HG03354 (cell line): ENCODE measurements around the gene RAPGEF2.
A peak's percentile ranks its signal among the peaks of the same experiment; 100 is the strongest.

Experiments used
- ATAC-seq: cut with Tn5 transposase; IDR thresholded peaks from one replicate; pipeline ENCODE4 v1.9.1; 2021; ENCODE audit warnings: mild to moderate bottlenecking; ENCODE audit not compliant: unreplicated experiment, poor library complexity, severe bottlenecking

The RAPGEF2 gene

DNA sequence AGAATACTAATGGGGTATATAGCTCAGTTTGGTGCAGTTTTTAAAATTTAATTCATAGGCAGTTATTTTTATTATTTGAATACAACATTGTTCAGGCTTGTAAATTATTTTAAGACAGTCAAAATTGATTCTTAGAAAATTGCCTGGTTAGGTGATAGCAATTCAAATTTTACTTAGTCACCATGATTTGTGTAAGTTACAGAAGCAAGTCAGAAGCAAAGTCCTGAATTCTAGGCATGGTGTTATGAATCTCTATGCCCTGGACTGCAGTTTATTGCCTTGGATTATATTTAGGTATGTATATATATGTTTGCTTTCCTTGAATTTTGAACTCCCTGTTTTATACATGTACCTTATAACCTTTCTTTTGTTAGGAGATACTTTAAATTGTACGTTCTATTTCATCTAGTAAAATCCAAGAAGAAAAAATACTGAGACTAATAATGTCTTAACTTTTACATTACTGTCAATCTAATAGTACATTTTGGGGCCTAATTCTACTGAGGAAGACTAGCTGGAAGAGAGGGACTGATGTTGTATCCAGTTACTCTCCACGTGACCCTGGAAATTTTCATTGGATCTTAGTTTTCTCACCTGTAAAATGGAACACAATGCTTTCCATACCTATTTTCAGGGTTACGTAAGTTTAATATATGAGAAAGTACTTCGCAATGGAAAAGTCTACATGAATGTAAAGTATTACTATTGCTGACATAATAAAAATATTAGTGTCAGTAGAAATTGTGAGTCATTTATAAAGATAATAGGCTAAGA, 25.1 kb downstream of the RAPGEF2 start:
- no peak for ATAC-seq

DNA sequence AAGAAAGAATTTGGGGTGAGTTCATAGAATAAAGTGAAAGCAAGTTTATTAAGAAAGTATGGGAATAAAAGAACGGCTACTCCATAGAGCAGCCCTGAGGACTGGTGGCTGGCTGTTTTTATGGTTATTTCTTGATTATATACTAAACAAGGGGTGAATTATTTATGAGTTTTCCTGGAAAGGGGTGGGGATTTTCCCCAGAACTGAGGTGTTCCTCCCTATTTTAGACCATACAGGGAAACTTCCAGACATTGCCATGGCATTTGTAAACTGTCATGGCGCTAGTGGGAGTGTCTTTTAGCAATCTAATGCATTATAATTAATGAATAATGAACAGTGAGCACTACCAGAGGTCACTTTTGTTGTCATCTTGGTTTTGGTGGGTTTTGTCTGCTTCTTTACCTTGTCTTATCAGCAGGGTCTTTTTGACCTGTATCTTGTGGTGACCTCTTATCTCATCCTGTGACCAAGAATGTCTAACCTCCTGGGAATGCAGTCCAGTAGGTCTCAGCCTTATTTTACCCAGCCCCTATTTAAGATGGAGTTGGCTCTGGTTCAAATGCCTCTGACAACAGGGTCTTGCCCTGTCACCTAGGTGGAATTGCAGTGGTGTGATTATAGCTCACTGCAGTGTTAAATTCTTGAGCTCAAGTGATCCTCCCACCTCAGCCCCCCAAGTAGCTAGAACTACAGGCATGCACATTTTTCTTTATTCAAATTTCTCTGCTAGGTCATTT, 27.1 kb downstream of the RAPGEF2 start:
- ATAC-seq, result no peak

DNA sequence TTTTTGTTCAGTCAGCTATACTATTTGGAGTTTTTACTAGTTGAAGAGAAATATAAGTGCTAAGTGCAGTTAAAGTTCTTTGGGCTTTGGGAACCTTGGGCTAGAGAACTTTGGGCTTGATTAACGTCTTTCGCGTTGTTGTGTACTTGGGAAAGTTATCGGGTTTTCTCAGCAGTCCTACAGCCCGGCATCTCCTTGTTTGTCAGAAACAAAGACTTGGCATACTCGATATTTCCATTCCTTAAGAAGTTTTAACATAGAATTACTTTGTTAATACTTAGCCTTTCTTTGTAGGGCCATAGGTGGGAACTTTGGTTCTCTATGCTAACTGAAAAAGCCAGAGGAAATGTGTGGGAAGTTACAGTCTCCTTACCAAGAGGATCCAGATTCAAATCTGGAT, 28.7 kb downstream of the RAPGEF2 start:
- ATAC-seq, result no peak

DNA sequence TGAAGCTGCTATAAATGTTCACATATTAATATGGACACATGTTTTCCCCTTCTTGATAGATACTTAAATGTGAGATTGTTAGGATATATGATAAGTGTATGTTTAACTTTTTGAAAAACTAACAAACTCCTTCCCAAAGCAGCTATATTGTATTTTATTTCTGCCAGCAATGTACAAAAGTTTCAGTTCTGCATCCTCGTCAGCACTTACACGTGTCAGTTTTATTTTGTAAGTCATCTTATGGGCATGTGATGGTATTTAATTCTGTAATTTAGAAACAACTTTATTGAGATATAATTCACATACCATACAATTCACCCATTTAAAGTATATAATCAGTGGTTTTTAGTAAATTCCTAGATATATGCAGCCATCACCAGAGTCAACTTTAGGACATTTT, 31.6 kb downstream of the RAPGEF2 start:
- no peak for ATAC-seq

DNA sequence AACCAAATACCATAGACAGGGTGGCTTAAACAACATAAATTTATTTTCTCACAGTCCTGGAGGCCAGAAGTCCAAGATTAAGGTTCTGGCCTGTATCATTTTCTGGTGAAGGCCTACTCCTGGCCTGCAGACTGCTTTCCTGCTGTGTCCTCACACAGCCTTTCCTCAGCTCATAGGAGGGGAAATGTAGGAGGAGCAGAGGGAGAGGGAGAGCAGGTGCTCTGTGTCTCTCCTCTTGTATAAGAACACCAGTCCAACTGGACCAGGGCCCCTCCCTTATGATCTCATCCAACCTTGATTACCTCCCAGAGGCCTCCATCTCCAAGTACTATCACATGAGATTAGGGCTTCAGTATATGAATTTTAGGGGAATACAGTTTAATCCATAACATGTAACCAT, 34.3 kb downstream of the RAPGEF2 start:
- no peak for ATAC-seq

DNA sequence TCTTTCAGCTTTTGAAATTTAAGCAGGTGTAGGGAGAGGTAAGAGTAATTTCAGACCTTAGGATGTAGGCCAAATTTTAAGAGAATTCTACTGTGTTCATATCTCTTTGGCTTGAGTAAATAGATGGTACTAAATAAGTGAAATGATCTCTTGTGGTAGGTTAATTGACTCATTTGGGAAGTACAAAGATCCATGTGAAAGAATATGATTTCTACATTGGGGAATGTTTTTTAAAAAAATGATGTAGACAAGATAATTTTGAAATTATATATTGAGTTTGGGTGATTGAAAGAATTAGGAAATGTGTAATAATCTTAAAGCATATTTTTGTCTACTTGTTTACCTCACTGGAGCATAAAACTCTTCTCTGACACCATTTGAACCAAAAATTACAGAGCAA, 35.6 kb downstream of the RAPGEF2 start:
- ATAC-seq, result no peak

DNA sequence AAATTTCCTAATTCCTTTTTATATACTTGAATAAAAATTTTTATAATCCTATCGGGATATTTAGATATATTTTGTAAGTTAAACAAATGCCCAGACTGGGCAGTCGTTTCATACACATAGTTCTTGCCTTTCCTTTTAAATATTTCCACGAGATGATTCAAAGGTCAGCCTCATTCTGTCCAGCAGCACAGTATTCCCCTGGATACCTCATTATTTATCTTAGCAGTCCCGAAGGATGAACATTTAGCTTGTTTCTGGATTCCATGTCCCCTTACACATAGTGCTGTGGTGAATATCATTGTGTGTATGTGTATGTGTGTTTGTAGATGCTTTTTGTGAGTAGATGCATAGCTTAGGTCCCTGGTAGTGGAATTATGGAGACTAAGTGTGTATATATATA, 38.3 kb downstream of the RAPGEF2 start:
- ATAC-seq, result no peak

DNA sequence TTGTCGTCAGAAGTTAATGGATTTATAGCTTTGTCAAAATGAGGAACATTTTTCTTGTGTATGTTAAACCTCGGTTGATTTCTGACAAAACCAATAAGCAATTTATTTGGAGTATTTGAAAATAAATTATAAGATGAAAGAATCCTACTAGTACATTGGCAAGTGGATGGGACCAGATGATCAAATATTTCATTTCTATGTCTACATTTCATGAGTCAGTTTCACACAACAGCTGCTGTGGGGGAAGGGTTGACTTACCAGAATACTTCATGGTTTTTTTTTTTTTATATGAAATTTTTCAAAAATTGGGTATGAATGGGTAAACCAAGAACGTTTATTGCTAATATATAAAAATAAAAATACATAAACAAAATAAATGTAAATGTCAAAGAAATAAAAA, 39.4 kb downstream of the RAPGEF2 start:
- no peak for ATAC-seq

DNA sequence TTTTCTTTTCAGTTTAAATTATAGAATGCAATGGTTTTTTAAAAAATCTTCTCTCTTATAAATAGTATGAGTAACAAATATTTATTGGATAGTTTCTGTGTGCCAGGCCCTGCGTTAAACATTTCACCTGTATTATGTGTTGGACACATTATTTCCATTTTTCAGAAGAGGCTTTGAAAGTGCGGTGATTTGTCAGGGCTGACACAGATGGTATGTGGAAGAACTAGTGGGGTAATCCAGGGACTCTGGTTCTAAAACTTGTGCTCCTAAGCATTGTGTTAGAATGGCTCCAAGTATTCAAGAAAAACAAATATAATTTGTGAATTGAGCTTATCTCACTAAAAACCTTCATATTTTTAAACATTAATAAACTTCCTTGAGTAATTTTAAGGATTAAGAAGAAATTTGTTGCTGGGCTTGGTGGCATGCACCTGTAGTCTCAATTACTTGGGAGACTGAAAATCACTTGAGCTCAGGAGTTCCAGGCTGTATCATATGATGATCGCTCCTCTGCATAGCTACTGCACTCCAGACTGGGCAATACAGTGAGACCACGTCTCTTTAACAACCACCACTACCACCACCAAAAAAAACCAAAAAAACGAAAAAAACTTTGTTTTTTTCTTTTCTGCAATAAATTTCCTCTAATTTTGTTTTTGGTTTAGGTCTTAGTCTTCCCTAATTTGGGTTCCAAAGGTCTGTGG, 40.0 kb downstream of the RAPGEF2 start:
- ATAC-seq, result no peak

DNA sequence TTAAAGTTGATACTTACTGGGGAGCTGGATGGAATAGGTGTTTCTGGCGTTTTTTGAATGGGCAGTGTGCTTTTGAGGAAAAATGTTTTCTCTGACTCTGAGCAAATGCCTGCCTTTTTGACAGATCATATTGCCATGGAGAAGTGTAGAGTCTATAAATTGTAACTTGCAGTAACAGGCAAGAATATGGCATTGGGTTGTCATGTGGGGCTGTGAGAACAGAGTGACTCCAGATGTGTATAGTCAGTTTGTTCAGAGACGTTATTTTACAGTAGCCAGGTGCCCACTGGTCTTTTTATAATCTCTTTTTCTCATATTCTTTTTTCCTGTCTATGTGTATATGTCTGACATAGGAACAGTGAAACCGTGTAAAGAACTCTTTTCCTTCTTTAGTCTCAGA, 40.8 kb downstream of the RAPGEF2 start:
- ATAC-seq, result no peak

DNA sequence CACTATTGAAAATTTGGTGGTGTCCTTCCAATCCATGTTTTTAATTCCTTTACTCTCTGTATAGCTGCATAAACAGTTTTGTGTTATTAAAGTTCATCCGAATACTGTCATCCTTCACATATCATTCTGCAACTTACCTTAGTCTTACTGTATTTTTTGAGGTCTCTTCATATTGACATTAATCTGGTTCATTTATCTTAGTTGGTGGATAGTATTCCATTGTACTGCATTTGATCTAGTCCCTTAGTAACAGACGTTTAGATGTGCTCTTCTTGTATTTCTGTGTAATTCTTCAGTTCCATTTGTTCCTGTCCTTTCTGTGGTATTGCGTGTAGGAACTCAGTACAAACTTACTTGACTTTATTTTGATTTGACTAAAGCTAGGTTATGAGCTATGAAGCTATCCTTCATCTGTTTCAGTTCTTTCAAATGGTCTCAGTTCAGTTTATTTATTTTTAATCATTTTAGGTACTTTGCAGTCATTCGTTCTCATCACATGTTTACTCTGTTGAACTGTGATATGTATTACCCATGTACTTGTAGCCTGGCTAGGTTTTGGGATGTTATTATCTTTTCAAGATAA, 41.3 kb downstream of the RAPGEF2 start:
- no peak for ATAC-seq

DNA sequence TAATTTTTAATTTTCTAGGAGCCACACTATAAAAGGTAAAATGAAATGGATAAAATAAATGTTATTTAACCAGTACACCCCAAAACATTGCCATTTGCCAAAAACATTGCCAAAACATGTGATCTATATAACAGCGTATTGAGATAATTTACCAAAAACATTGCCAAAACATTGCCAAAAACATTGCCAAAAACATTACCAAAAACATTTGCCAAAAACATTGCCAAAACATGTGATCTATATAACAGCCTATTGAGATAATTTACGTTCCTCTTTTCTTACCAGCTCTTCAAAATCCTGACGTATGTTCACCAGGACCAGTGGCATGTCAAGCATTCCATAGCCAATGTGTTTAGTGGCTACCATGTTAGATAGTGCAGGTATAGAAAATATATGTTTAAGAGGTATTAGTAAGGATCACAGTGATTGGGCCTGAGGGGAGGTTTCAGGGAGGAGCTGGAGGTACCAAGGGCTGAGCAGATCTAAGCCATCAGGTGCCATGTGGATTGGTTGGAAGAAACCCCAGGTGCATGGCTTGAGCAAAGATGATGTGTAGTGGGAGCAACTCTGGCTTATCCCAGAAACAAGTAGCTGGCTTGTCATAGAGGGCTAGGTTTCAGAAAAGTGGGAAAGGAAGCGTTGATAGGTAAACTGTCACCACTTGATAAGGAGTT, 42.6 kb downstream of the RAPGEF2 start:
- ATAC-seq, result no peak

DNA sequence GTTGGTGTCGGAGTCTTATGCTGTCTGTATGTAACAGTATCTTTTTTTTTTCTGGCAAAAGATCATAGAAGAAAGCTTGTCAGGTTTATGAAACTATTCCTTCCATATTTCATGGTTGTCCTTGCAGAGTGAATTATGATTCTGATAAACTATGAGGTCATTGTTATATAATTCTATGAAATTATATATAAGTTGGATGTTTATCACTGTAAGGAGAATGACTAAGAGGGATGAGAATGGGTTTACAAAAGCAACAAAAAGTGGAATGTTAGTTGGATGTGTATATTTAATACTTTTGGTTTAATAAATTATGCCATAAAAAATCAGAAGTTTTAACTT, 43.1 kb downstream of the RAPGEF2 start:
- no peak for ATAC-seq

DNA sequence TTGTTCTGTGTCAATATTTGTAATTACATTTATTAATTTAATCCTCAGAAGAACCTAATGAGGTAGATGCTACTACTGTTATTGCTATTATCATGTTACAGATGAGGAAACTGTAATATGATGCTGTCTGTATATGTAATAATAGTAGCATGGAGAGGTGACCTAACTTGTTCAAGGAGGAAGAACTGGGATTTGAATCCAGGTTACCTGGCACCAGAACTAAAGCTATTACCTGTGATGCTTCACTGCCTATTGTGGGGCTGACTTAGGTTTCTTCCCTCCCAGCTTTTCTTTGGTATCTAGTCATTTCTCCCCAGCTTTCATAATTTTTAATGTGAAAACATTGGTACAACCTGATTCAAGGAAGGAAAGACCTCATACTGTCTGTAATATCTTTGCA, 43.6 kb downstream of the RAPGEF2 start:
- no peak for ATAC-seq

DNA sequence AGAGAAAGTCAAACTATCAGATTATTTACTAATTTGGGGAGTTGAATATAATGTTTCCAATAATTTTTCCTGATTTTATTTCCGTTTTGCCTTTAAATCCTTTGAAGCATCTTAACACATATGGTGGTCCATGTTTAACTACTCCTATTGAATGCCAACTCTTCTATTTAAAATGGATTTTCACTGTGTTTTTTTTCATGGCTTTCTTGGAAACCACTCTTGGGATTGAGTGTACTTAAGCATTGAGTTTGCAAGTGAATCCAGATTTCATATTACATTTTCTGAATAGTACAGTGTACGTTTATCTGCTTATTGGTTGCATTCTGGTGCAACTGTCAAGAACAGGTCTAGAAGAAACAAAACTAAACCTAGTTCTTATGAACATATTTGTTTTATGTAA, 45.6 kb downstream of the RAPGEF2 start:
- ATAC-seq, result no peak

DNA sequence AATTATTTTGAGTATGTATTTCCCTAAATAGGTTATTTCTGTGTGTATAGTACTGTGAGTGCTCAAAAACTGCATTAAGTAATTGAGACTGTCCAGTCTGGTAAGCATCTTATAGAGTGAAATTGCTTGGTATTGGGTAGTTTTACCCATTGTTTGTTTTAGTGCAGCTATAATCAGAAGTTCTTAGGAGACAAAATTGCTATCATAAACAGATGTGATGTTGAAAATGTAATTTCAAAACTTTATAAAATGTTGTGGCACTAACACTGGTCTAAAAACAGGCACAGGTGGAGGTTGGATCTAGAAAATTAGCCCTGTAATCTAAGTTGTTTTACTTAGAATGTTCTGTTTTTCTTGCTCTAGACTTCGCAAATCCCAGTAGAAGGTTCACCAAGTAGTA, 46.8 kb downstream of the RAPGEF2 start:
- ATAC-seq, result no peak

DNA sequence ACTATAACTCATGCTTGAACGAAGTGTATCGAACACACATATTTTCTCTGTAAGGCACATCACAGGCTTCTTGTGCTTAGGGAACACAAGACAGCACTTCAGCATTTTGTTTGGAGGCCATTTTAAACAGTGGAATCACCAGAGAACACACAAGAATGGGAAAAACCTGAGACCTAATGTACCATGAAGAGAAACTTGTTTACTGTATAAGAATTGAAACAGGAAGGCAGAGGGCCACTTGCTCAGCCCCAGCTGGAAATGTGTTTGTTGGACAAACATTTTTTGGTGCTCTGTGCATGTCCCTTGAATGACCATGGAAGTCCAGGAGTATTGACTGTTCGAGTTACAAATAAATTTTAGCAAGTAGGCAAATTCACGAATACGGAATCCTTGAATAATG, 47.5 kb downstream of the RAPGEF2 start:
- peak; percentile 47 for ATAC-seq

DNA sequence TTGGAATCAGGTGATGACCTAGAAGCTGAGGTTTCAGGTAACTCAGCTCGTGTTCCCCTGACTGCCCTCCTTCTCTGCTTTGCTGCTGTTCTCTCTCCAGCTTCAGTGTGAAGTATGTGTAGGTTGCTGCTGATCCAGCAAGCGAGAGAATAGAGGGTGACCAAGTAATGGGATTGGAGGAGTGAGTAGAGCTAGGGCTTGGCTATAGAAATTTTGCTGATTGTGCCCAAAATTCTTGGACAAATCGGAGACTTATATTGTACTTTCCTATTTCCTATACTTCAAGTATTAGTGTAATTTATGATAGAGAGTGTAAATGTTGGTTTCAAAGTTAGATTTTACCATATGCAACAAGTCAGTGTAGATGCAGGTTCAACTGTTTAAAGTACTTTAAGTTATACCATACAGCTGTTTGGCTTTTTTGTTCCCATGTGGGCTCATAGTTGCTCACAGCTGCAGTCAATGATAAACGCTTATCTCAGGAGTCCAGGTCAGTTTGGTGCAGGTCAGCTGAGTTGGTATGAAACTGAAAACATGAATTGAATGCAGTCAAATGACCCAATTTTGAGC, 48.0 kb downstream of the RAPGEF2 start:
- ATAC-seq, result peak; percentile 74

DNA sequence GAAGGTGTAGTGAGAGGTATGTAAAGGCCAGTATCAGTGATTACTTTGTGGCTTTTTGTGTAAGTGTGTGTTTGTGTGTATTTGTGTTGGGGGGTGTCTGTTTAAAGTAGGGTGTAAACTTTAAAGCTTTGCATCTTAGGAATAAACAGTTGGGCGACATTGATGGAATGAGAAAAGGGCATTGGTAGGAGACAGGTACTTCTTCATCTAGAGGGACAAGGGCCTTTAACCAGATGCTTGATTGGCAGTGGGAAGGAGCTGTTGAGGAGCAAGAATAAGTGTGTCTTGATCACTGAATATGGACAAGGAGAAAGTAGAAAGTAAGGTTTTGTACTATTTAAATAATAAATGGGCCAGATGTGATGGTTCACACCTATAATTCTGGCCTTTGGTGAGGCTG, 48.8 kb downstream of the RAPGEF2 start:
- no peak for ATAC-seq

DNA sequence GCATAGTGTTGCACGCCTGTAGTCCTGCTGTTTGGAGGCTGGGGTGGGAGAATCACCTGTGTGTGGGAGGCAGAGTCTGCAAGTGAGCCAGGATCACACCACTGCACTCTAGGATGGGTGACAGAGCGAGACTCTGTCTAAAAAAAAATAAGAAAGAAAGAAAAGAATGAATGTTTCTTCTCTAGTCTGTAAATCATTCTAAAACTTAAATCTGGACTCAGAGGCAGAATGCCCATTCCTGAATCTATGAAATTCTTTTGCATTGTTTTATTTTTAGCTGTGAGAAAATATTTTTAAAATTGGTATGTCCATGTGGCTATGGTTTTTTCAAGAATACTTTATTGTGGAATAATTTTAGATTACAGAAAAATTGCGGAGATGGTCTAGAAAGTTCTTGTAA, 49.3 kb downstream of the RAPGEF2 start:
- no peak for ATAC-seq
